ENCODE results near the gene UNC93A. TPM values are rescaled to one million over a fixed set of nuclear protein-coding genes. Genes with fewer than 3 reads are reported as not detected.

Gene UNC93A
- total and polyA plus RNA-seq, 2 donors (not counting 1 experiment from before 2014, with no cell fraction given), result not detected

DNA sequence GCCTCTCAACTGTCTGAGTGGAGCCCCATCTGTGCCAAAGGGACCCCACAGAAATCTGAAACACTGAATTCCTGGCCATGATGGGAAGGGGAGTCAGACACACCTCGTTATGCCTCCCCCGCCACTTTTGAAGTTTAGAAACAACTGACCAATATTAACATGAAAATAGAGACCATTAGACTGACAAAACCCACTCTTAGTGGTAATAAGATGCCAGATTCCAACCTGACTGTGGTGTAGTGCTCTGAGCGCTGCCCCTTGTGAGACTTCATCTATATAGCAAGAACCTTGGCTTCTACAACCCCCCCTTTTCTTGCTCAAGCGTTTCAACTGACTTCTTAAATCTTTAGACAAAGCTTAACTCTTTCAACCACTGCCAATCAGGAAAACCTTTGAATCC is 46.1 kb upstream of the UNC93A start:
- H3K4me2 ChIP-seq (replicated peaks; ENCODE audit: low read depth, low read length, poor library complexity, severe bottlenecking), result no peak overlapping the region
- POLR2A ChIA-PET, result no interaction called here
- H3K36me3 ChIP-seq (replicated peaks in 1 of 2; ENCODE audit: control extremely low read depth in 1 of 2, control insufficient read depth in 1 of 2, extremely low read depth in 1 of 2, insufficient read depth in 2 of 2, low read length in 1 of 2), result no peaks in the 10 kb centered on the region
- Mint-ChIP-seq H3K4me3 (no peak overlapping the region), H3K4me1 (peaks cover 9% of the 10 kb centered on the region), H3K27ac (no peak overlapping the region), H3K9me3 (ENCODE audit: insufficient read depth) (no peaks in the 10 kb centered on the region), H3K27me3 (peaks cover 6% of the 10 kb centered on the region)
- WGBS (ENCODE audit: insufficient coverage), result 56% methylated on average over 2 of the region's 4 CpGs
- H3K79me2 ChIP-seq (ENCODE audit: control insufficient read depth, insufficient read depth, low read length), result no peaks in the 10 kb centered on the region
- no peak overlapping the region for H2AFZ ChIP-seq (ENCODE audit: insufficient read depth, low read depth, low read length, poor library complexity, severe bottlenecking)
- DNase-seq, result no peak
- no peak for ATAC-seq (ENCODE audit: low read depth)
- no peak overlapping the region for H3K9ac ChIP-seq (ENCODE audit: low read length)
- no peaks in the 10 kb centered on the region for H3K9me3 ChIP-seq (ENCODE audit: control extremely low read depth in 1 of 3, control insufficient read depth in 2 of 3, insufficient read depth in 1 of 3, low read length in 2 of 3)
- CTCF ChIA-PET, result no interaction called here
- TF ChIP-seq, protein P1, sequence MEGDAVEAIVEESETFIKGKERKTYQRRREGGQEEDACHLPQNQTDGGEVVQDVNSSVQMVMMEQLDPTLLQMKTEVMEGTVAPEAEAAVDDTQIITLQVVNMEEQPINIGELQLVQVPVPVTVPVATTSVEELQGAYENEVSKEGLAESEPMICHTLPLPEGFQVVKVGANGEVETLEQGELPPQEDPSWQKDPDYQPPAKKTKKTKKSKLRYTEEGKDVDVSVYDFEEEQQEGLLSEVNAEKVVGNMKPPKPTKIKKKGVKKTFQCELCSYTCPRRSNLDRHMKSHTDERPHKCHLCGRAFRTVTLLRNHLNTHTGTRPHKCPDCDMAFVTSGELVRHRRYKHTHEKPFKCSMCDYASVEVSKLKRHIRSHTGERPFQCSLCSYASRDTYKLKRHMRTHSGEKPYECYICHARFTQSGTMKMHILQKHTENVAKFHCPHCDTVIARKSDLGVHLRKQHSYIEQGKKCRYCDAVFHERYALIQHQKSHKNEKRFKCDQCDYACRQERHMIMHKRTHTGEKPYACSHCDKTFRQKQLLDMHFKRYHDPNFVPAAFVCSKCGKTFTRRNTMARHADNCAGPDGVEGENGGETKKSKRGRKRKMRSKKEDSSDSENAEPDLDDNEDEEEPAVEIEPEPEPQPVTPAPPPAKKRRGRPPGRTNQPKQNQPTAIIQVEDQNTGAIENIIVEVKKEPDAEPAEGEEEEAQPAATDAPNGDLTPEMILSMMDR (IDR thresholded peaks at IDR 0.05), result no peak
- TF ChIP-seq EZH2 (IDR thresholded peaks at IDR 0.05; ENCODE audit: borderline replicate concordance, insufficient read depth, low read depth, low read length, poor library complexity, severe bottlenecking), result no peak
- no peaks in the 10 kb centered on the region for H4K20me1 ChIP-seq (ENCODE audit: control insufficient read depth, insufficient read depth, low read length, poor library complexity, severe bottlenecking)
- no peaks in the 10 kb centered on the region for H3K4me1 ChIP-seq (ENCODE audit: control insufficient read depth in 2 of 2, insufficient read depth in 2 of 2, low read length in 2 of 2)
- no peak overlapping the region for H3K4me3 ChIP-seq (ENCODE audit: control extremely low read depth in 1 of 5, extremely low read depth in 1 of 5, insufficient read depth in 1 of 5, low read depth in 2 of 5, low read length in 4 of 5)
- H3K27ac ChIP-seq (ENCODE audit: low read length in 2 of 2), result no peak overlapping the region
- intact Hi-C loops (cut with micrococcal nuclease), result no loop called here
- peaks cover 0 to 4% (median 1%) of the 10 kb centered on the region in 4 experiments for H3K27me3 ChIP-seq (replicated peaks in 1 of 4; ENCODE audit: control extremely low read depth in 1 of 4, control insufficient read depth in 3 of 4, insufficient read depth in 4 of 4, low read length in 3 of 4)

DNA sequence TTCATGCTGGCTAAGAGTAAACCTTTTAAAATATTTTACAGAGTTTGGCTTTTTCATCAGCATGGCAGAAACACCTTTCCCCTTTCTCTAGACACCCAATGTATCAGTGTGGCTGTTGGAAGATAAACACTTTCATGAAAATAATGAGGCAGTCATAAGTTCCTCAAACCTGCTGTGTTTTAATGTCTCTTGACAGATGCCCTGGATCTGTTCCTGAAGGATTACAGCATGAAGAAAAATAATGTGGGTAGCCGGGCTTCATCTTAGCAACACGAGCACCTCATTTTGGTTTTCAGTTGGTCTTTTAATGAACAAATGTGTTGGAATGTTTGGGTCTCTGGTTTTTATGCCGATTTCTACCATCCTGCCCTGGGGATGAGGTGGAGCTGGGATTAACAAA is 45.5 kb upstream of the UNC93A start:
- Mint-ChIP-seq H3K4me1 (peaks cover 9% of the 10 kb centered on the region), H3K4me3 (no peak overlapping the region), H3K27ac (no peak overlapping the region), H3K9me3 (ENCODE audit: insufficient read depth) (no peaks in the 10 kb centered on the region), H3K27me3 (peaks cover 8% of the 10 kb centered on the region)
- POLR2A ChIA-PET, result no interaction called here
- H3K36me3 ChIP-seq (replicated peaks in 1 of 2; ENCODE audit: control extremely low read depth in 1 of 2, control insufficient read depth in 1 of 2, extremely low read depth in 1 of 2, insufficient read depth in 2 of 2, low read length in 1 of 2), result no peaks in the 10 kb centered on the region
- DNase-seq (no peak), ATAC-seq (ENCODE audit: low read depth) (no peak)
- WGBS (ENCODE audit: insufficient coverage), result 100% methylated on average over 2 of the region's 3 CpGs
- H3K27ac ChIP-seq (ENCODE audit: low read length in 2 of 2), result no peak overlapping the region
- no peaks in the 10 kb centered on the region for H3K4me1 ChIP-seq (ENCODE audit: control insufficient read depth in 2 of 2, insufficient read depth in 2 of 2, low read length in 2 of 2)
- CTCF ChIA-PET, result no interaction called here
- no peaks in the 10 kb centered on the region for H3K9me3 ChIP-seq (ENCODE audit: control extremely low read depth in 1 of 3, control insufficient read depth in 2 of 3, insufficient read depth in 1 of 3, low read length in 2 of 3)
- no peak overlapping the region for H3K4me3 ChIP-seq (ENCODE audit: control extremely low read depth in 1 of 5, extremely low read depth in 1 of 5, insufficient read depth in 1 of 5, low read depth in 2 of 5, low read length in 4 of 5)
- no peaks in the 10 kb centered on the region for H3K79me2 ChIP-seq (ENCODE audit: control insufficient read depth, insufficient read depth, low read length)
- no peak overlapping the region for H3K4me2 ChIP-seq (replicated peaks; ENCODE audit: low read depth, low read length, poor library complexity, severe bottlenecking)
- peaks cover 0 to 7% (median 1%) of the 10 kb centered on the region in 4 experiments for H3K27me3 ChIP-seq (replicated peaks in 1 of 4; ENCODE audit: control extremely low read depth in 1 of 4, control insufficient read depth in 3 of 4, insufficient read depth in 4 of 4, low read length in 3 of 4)
- TF ChIP-seq, protein P1 (IDR thresholded peaks at IDR 0.05), result no peak
- TF ChIP-seq EZH2 (IDR thresholded peaks at IDR 0.05; ENCODE audit: borderline replicate concordance, insufficient read depth, low read depth, low read length, poor library complexity, severe bottlenecking), result no peak
- H4K20me1 ChIP-seq (ENCODE audit: control insufficient read depth, insufficient read depth, low read length, poor library complexity, severe bottlenecking), result no peaks in the 10 kb centered on the region
- no peak overlapping the region for H2AFZ ChIP-seq (ENCODE audit: insufficient read depth, low read depth, low read length, poor library complexity, severe bottlenecking)
- intact Hi-C loops (cut with micrococcal nuclease), result no loop called here
- H3K9ac ChIP-seq (ENCODE audit: low read length), result no peak overlapping the region

All from B cell (primary cell).